GM18861 (cell line): ENCODE results near the gene ASPG.

Experiments used
- ATAC-seq: cut with Tn5 transposase; IDR thresholded peaks from one replicate; pipeline ENCODE4 v1.9.1; 2021; ENCODE audit not compliant: unreplicated experiment

ASPG gene

GRCh38 chr14:104159990-104160389 lies 74.5 kb downstream of the ASPG start:
- ATAC-seq: no peak

- no peak for ATAC-seq
These were observed 76.3 kb downstream of the ASPG start for GRCh38 chr14:104161602-104162367.

- no peak for ATAC-seq
These were observed 77.0 kb downstream of the ASPG start for GRCh38 chr14:104162495-104162894.

- ATAC-seq: no peak
These were observed 78.0 kb downstream of the ASPG start for GRCh38 chr14:104163541-104163940.

GRCh38 chr14:104164041-104164440 lies 78.5 kb downstream of the ASPG start:
- no peak for ATAC-seq

- ATAC-seq: no peak
These were observed 79.0 kb downstream of the ASPG start for GRCh38 chr14:104164512-104164911.
